HepG2 (cell line): ENCODE results near the gene ZSCAN31. TPM values are rescaled to one million over a fixed set of nuclear protein-coding genes. Genes with fewer than 3 reads are reported as not detected.

Experiments used
- AKAP8 ChIP-seq: sonication (generic); formaldehyde crosslinking; IDR thresholded peaks from 2 replicates; pipeline ENCODE4 v1.5.1; 2020; ENCODE audit warnings: mild to moderate bottlenecking, missing genetic modification reagents
- ATF1 ChIP-seq: IDR thresholded peaks from 2 replicates; pipeline ENCODE4 v1.6.1; 2016; ENCODE audit warnings: mild to moderate bottlenecking, control low read depth
- E2F1 ChIP-seq: sonication (generic); formaldehyde crosslinking; IDR thresholded peaks from 2 replicates; pipeline ENCODE4 v1.5.0; 2020; ENCODE audit warnings: missing genetic modification reagents
- HHEX ChIP-seq: IDR thresholded peaks from 2 replicates; pipeline ENCODE4 v1.6.1; 2016; ENCODE audit warnings: control low read depth
- HIC2 ChIP-seq: sonication (generic); formaldehyde crosslinking; IDR thresholded peaks from 2 replicates; pipeline ENCODE4 v1.9.0; 2022; ENCODE audit warnings: low read depth, missing genetic modification reagents
- MAX ChIP-seq: IDR thresholded peaks from 2 replicates; pipeline ENCODE4 v1.6.1; 2012; ENCODE audit warnings: inconsistent platforms
- MYC ChIP-seq: sonication (generic); formaldehyde crosslinking; IDR thresholded peaks from 2 replicates; pipeline ENCODE4 v1.9.0; 2021; ENCODE audit warnings: missing genetic modification reagents, borderline replicate concordance
- NKX3-1 ChIP-seq: sonication (generic); formaldehyde crosslinking; IDR thresholded peaks from 2 replicates; pipeline ENCODE4 v1.5.0; 2020; ENCODE audit warnings: missing genetic modification reagents
- PAXIP1 ChIP-seq: sonication (generic); formaldehyde crosslinking; conservative IDR thresholded peaks from 2 replicates; pipeline ENCODE4 v1.4.0; 2020; ENCODE audit warnings: mild to moderate bottlenecking, missing genetic modification reagents, moderate library complexity
- PHF20 ChIP-seq: sonication (generic); formaldehyde crosslinking; IDR thresholded peaks from 2 replicates; pipeline ENCODE4 v1.5.0; 2020; ENCODE audit warnings: mild to moderate bottlenecking, missing genetic modification reagents
- RFX3 ChIP-seq: IDR thresholded peaks from 2 replicates; pipeline ENCODE4 v1.6.1; 2016; ENCODE audit warnings: missing biosample characterization, missing genetic modification reagents
- SKIL ChIP-seq: sonication (generic); formaldehyde crosslinking; IDR thresholded peaks from 2 replicates; pipeline ENCODE4 v1.8.0; 2022; ENCODE audit warnings: missing genetic modification reagents, mild to moderate bottlenecking, moderate library complexity, borderline replicate concordance
- SP140L ChIP-seq: sonication (generic); formaldehyde crosslinking; IDR thresholded peaks from 2 replicates; pipeline ENCODE4 v1.4.0; 2020; ENCODE audit warnings: missing genetic modification reagents, borderline replicate concordance
- SRSF1 ChIP-seq: fragments of 200-400 bp; formaldehyde crosslinking; optimal IDR thresholded peaks from 2 replicates; pipeline ENCODE3; 2017; ENCODE audit warnings: mild to moderate bottlenecking, low read depth, low read length, moderate library complexity
- STAT6 ChIP-seq: sonication (generic); formaldehyde crosslinking; IDR thresholded peaks from 2 replicates; pipeline ENCODE4 v1.4.0; 2020; ENCODE audit warnings: missing genetic modification reagents, mild to moderate bottlenecking, borderline replicate concordance
- TGIF2 ChIP-seq: IDR thresholded peaks from 2 replicates; pipeline ENCODE4 v1.6.1; 2016; ENCODE audit warnings: control low read depth, missing compliant biosample characterization
- ZNF124 ChIP-seq: sonication (generic); formaldehyde crosslinking; IDR thresholded peaks from 2 replicates; pipeline ENCODE4 v1.4.0; 2020; ENCODE audit warnings: missing genetic modification reagents
- ZNF331 ChIP-seq: sonication (generic); formaldehyde crosslinking; IDR thresholded peaks from 2 replicates; pipeline ENCODE4 v1.4.0; 2020; ENCODE audit warnings: missing genetic modification reagents
- polyA plus RNA-seq, 8 experiments: library from polyadenylated mRNA; depleted of rRNA in 3 of 8; stranded (reverse) in 7 of 8; unstranded in 1 of 8; fragments of >200 nt; fragmentation: Illumina TruSeq in 4 of 8; extraction: Trizol in 4 of 8; gene quantifications; 2 replicates each; pipeline versions ENCODE4 v1.2.1 to v1.2.3, GENCODE V29; 2011 to 2016; ENCODE audit warnings: low read depth in 4 of 8, missing spikeins in 1 of 8, mixed read lengths in 1 of 8; ENCODE audit not compliant: insufficient read depth in 1 of 8
- total RNA-seq, 5 experiments: library from RNA; depleted of rRNA; stranded (reverse); fragments of >200 nt; fragmentation: Illumina TruSeq; extraction: Trizol; gene quantifications; 2 replicates each; pipeline ENCODE4 v1.2.3, GENCODE V29; 2016; ENCODE audit warnings: low read depth in 1 of 5

The ZSCAN31 gene
- total and polyA plus RNA-seq, 2 of the 13 experiments (the other 11 are each of a cell fraction or from before 2014, with no cell fraction given), result 5.3 to 6.2 TPM

GRCh38 chr6:28335564-28336283, at the start of gene ZSCAN31 (continued):
- peak; percentile 64 for TF ChIP-seq E2F1 (CRISPR knock-in tag)
- peak; percentile 86 for TF ChIP-seq SRSF1
- TF ChIP-seq HHEX (CRISPR knock-in tag), result no peak
- TF ChIP-seq SP140L, result peak; percentile 95
- TF ChIP-seq PAXIP1 (CRISPR knock-in tag), result peak; percentile 69
- peak; percentile 51; the same call in 1 of the 2 replicates for TF ChIP-seq AKAP8 (CRISPR knock-in tag)
- TF ChIP-seq ATF1 (CRISPR knock-in tag), result peak; percentile 70; the same call in 1 of the 2 replicates
- TF ChIP-seq TGIF2, result peak; percentile 16; the same call in 1 of the 2 replicates
- no peak for TF ChIP-seq SKIL (CRISPR knock-in tag)
- TF ChIP-seq RFX3 (CRISPR knock-in tag), result no peak
- TF ChIP-seq MAX, result peak; percentile 59
- TF ChIP-seq MYC (CRISPR knock-in tag), result peak; percentile 76; the same call in 1 of the 2 replicates
- peak; percentile 68; the same call in 1 of the 2 replicates for TF ChIP-seq ZNF331 (CRISPR knock-in tag)
- peak; percentile 58; the same call in 1 of the 2 replicates for TF ChIP-seq ZNF124
- no peak for TF ChIP-seq STAT6 (CRISPR knock-in tag)
- peak; percentile 68 for TF ChIP-seq PHF20
- TF ChIP-seq HIC2, result no peak
- TF ChIP-seq NKX3-1, result peak; percentile 92
